Body of pancreas (tissue), 4 donors: Measurements from ENCODE around the gene HCFC1R1.

Experiments
- POLR2A ChIP-seq, 3 donors: fragments of 450-650 bp; IDR thresholded peaks; one replicate each; pipeline ENCODE4 v1.6.1; 2016; ENCODE audit warnings: antibody characterized with exemption in 3 of 3, mild to moderate bottlenecking in 2 of 3
- TF ChIP-seq, protein P1 (sequence below), 7 experiments: fragments of 450-650 bp in 4 of 7; fragments of 200-600 bp in 3 of 7; sonication (generic) in 3 of 7; IDR thresholded peaks; one replicate each; pipeline ENCODE4 v1.5.1; 2016 to 2019; ENCODE audit warnings: antibody characterized with exemption in 7 of 7

- TF ChIP-seq, protein P1, sequence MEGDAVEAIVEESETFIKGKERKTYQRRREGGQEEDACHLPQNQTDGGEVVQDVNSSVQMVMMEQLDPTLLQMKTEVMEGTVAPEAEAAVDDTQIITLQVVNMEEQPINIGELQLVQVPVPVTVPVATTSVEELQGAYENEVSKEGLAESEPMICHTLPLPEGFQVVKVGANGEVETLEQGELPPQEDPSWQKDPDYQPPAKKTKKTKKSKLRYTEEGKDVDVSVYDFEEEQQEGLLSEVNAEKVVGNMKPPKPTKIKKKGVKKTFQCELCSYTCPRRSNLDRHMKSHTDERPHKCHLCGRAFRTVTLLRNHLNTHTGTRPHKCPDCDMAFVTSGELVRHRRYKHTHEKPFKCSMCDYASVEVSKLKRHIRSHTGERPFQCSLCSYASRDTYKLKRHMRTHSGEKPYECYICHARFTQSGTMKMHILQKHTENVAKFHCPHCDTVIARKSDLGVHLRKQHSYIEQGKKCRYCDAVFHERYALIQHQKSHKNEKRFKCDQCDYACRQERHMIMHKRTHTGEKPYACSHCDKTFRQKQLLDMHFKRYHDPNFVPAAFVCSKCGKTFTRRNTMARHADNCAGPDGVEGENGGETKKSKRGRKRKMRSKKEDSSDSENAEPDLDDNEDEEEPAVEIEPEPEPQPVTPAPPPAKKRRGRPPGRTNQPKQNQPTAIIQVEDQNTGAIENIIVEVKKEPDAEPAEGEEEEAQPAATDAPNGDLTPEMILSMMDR (IDR thresholded peaks at IDR 0.05): no peak
- no peak for TF ChIP-seq POLR2A (IDR thresholded peaks at IDR 0.05)
Measured at GRCh38 chr16:3051009-3051408, 27.3 kb upstream of the HCFC1R1 start.
